GM12878 (cell line): Measurements from ENCODE around the gene TBC1D10B. TPM values are rescaled to one million over a fixed set of nuclear protein-coding genes. Genes with fewer than 3 reads are reported as not detected.

ENCODE experiments used
- ATAC-seq: fragments of 200-7000 bp; cut with Tn5 transposase; 3 replicates; pipeline ENCODE4 v1.9.1; 2020; ENCODE audit warnings: mild to moderate bottlenecking, moderate library complexity
- BruUV-seq: library from RNA; stranded (reverse); fragments of 400-500 nt; replicated peaks from 2 replicates; lab custom pipeline; 2021; lab: Mats Ljungman, UMichigan
- CTCF ChIA-PET: fragments of 300-600 bp; sonication (Branson Sonifier 250); formaldehyde crosslinking; extraction: SDS; loops from one replicate; lab custom pipeline; 2021; ENCODE audit warnings: inconsistent platforms; lab: Yijun Ruan, JAX
- POLR2A ChIA-PET: fragments of 350-600 bp; formaldehyde crosslinking; extraction: SDS; loops from one replicate; lab custom pipeline; 2021; ENCODE audit warnings: inconsistent platforms; lab: Charles Lee
- RAD21 ChIA-PET: fragments of 300-600 bp; sonication (Branson Sonifier 250); formaldehyde crosslinking; loops from one replicate; lab custom pipeline; 2023; ENCODE audit warnings: antibody characterized with exemption; ENCODE audit not compliant: unreplicated experiment; lab: Charles Lee
- SMC1A ChIA-PET: fragments of 300-600 bp; sonication (Branson Sonifier 250); formaldehyde crosslinking; loops from one replicate; lab custom pipeline; 2023; ENCODE audit not compliant: unreplicated experiment, uncharacterized antibody; lab: Charles Lee
- DNase-seq: peaks from one replicate; pipeline ENCODE4 v3.0.0-alpha.2; 2011; ENCODE audit warnings: low read depth, low spot score
- FAIRE-seq: peaks from 3 replicates; lab custom pipeline; 2011; peaks lifted over from hg19 to GRCh38; lab: Jason Lieb, UNC
- H2AFZ ChIP-seq: 2 replicates; pipeline ENCODE4 v1.6.0; 2011; ENCODE audit warnings: low read depth, low read length, control low read depth; ENCODE audit not compliant: control insufficient read depth
- H3K27ac ChIP-seq: 2 replicates; pipeline ENCODE4 v1.5.1; 2011; ENCODE audit warnings: control low read depth; ENCODE audit not compliant: control insufficient read depth, insufficient read depth
- H3K27me3 ChIP-seq, 2 experiments: replicated peaks in 1 of 2; 2 replicates each; pipeline versions ENCODE4 v1.6.0 to v1.6.1; 2011; ENCODE audit warnings: low read length in 1 of 2; ENCODE audit not compliant: control insufficient read depth in 2 of 2, insufficient read depth in 2 of 2
- H3K36me3 ChIP-seq, 2 experiments: 2 replicates each; pipeline ENCODE4 v1.5.1; 2011; ENCODE audit warnings: low read length in 1 of 2; ENCODE audit not compliant: control insufficient read depth in 2 of 2, insufficient read depth in 2 of 2
- H3K4me1 ChIP-seq: 2 replicates; pipeline ENCODE4 v1.6.1; 2011; ENCODE audit warnings: mild to moderate bottlenecking, low read length, moderate library complexity, mixed read lengths; ENCODE audit not compliant: control insufficient read depth, insufficient read depth
- H3K4me2 ChIP-seq: 2 replicates; pipeline ENCODE4 v1.6.0; 2011; ENCODE audit warnings: control low read depth; ENCODE audit not compliant: control insufficient read depth, insufficient read depth
- H3K4me3 ChIP-seq: fragments of 200-600 bp; sonication (generic); 2 replicates; pipeline ENCODE4 v1.5.1; 2016
- H3K79me2 ChIP-seq: 2 replicates; pipeline ENCODE4 v1.6.0; 2011; ENCODE audit warnings: low read length; ENCODE audit not compliant: control insufficient read depth, insufficient read depth
- H3K9ac ChIP-seq: 2 replicates; pipeline ENCODE4 v1.8.0; 2011; ENCODE audit warnings: low read length, control low read depth, mixed read lengths; ENCODE audit not compliant: control insufficient read depth, insufficient read depth
- H3K9me3 ChIP-seq: replicated peaks from 3 replicates; pipeline ENCODE4 v1.5.1; 2011; ENCODE audit warnings: mild to moderate bottlenecking, low read length; ENCODE audit not compliant: control insufficient read depth, insufficient read depth
- H4K20me1 ChIP-seq: 2 replicates; pipeline ENCODE4 v1.6.0; 2011; ENCODE audit not compliant: control insufficient read depth, insufficient read depth
- CREB1 ChIP-seq: IDR thresholded peaks from 2 replicates; pipeline ENCODE4 v1.6.1; 2012; ENCODE audit warnings: low read depth, mild to moderate bottlenecking, inconsistent platforms
- ELK1 ChIP-seq: IDR thresholded peaks from 2 replicates; pipeline ENCODE4 v1.6.1; 2012; ENCODE audit warnings: low read depth, low read length, improper control_type of control experiment
- GATAD2B ChIP-seq: fragments of 450-650 bp; conservative IDR thresholded peaks from 2 replicates; pipeline ENCODE4 v1.6.1; 2017; ENCODE audit warnings: low read depth, mild to moderate bottlenecking, moderate library complexity
- KLF5 ChIP-seq: fragments of 450-650 bp; IDR thresholded peaks from 2 replicates; pipeline ENCODE4 v1.6.1; 2014; ENCODE audit warnings: mild to moderate bottlenecking; ENCODE audit not compliant: partially characterized antibody
- POLR2A ChIP-seq: IDR thresholded peaks from 2 replicates; pipeline ENCODE4 v1.6.1; 2011; ENCODE audit warnings: low read depth, mild to moderate bottlenecking, low read length
- SIX5 ChIP-seq: IDR thresholded peaks from 2 replicates; pipeline ENCODE4 v1.6.1; 2011; ENCODE audit warnings: mild to moderate bottlenecking, low read depth, low read length, moderate library complexity; ENCODE audit not compliant: severe bottlenecking
- SRF ChIP-seq, 2 experiments: IDR thresholded peaks; 2 replicates each; pipeline ENCODE4 v1.6.1; 2011; ENCODE audit warnings: low read depth in 2 of 2, low read length in 2 of 2, mild to moderate bottlenecking in 1 of 2, moderate library complexity in 1 of 2
- USF1 ChIP-seq: IDR thresholded peaks from 2 replicates; pipeline ENCODE4 v1.6.1; 2011; ENCODE audit warnings: borderline replicate concordance, low read depth, mild to moderate bottlenecking, moderate library complexity, mixed read lengths, low read length; ENCODE audit not compliant: insufficient read depth; ENCODE audit errors: extremely low read length
- ZNF687 ChIP-seq: fragments of 450-650 bp; IDR thresholded peaks from 2 replicates; pipeline ENCODE4 v1.6.1; 2017; ENCODE audit warnings: mild to moderate bottlenecking, moderate library complexity
- WGBS: methylation state at CpG from one replicate; pipeline ENCODE4 v1.1.6; 2016; ENCODE audit warnings: low lambda C conversion rate; ENCODE audit not compliant: insufficient replicate concordance, insufficient coverage; ENCODE audit errors: missing lambda C conversion rate; 5-methylcytosine and 5-hydroxymethylcytosine counted together
- in situ Hi-C: fragments of 300-500 bp; cut with MboI; formaldehyde crosslinking; loops from 9 replicates; pipeline ENCODE4 v1.14.3; 2018; ENCODE audit warnings: mixed read lengths
- intact Hi-C: fragments of 100-400 bp; cut with micrococcal nuclease; formaldehyde crosslinking; loops from one replicate; pipeline ENCODE4 v1.14.2; 2022; ENCODE audit not compliant: unreplicated experiment
- polyA plus RNA-seq, 11 experiments: library from polyadenylated mRNA; depleted of rRNA in 4 of 11; unstranded in 6 of 11; stranded (reverse) in 5 of 11; fragments of >200 nt; fragmentation: Nextera tagmentation in 4 of 11; fragmentation: Illumina TruSeq in 1 of 11; extraction: Ambion mirVana in 4 of 11; extraction: Trizol in 1 of 11; gene quantifications; 1 replicate in 1 of 11; 2 replicates in 10 of 11; pipeline versions ENCODE4 v1.2.1 to v1.2.3, GENCODE V29; 2011 to 2016; ENCODE audit warnings: inconsistent platforms in 2 of 11, missing spikeins in 2 of 11, low read depth in 1 of 11
- total RNA-seq, 4 experiments: library from RNA; depleted of rRNA in 3 of 4; stranded (reverse); fragments of >200 nt in 3 of 4; fragmentation: Illumina TruSeq in 1 of 4; extraction: Trizol in 1 of 4; gene quantifications; 2 replicates each; pipeline versions ENCODE4 v1.2.1 to v1.2.3, GENCODE V29; 2013 to 2021

The TBC1D10B gene
- total and polyA plus RNA-seq, 10 of the 15 experiments (the other 5 are each of a cell fraction or from before 2014, with no cell fraction given), result 2.2 to 51.2 (median 11.6) TPM

- ChIA-PET CTCF (interaction anchor here (2.1 kb wide), 1 partner anchor 20 kb away, joined by 5 read pairs; no protein-coding TSS in a partner anchor), SMC1A (interaction anchor here (1.1 to 1.9 kb wide), 2 partner anchors 16 to 18 kb away, joined by 3 to 4 read pairs; no protein-coding TSS in a partner anchor), RAD21 (interaction anchor here (1.0 kb wide), 1 partner anchor 16 kb away, joined by 8 read pairs; no protein-coding TSS in a partner anchor), POLR2A (interaction anchor here (0.8 kb wide), 1 partner anchor 21 kb away, joined by 3 read pairs; no protein-coding TSS in a partner anchor)
- 67% methylated on average over 15 of the region's 15 CpGs for WGBS
- no TSS peak for BruUV-seq
- no peak overlapping the region for H3K9ac ChIP-seq
- H2AFZ ChIP-seq, result no peak overlapping the region
- no peak overlapping the region for H3K4me3 ChIP-seq
- intact Hi-C loops, result loop anchor here (10.0 kb wide), 1 partner anchor 256 kb away; the partner anchor contains the start of genes TBX6 and YPEL3
- DNase-seq, result no peak
- peaks cover 33% of the 10 kb centered on the region for H3K4me1 ChIP-seq
- peak overlapping the region; percentile 82 for H3K4me2 ChIP-seq
- no peak for FAIRE-seq
- TF ChIP-seq GATAD2B, result no peak
- TF ChIP-seq SRF (IDR thresholded peaks at IDR 0.05; ENCODE audit: low read depth in 2 of 2, low read length in 2 of 2), result peak in 1 of 2 experiments; percentile 35; a peak in 1 of 4 replicates
- TF ChIP-seq ELK1, result no peak
- no peak for TF ChIP-seq ZNF687
- TF ChIP-seq POLR2A, result no peak; the same call in 1 of the 2 replicates
- TF ChIP-seq CREB1, result no peak
- no peak for TF ChIP-seq KLF5
- TF ChIP-seq USF1, result peak; percentile 33
- no peak for TF ChIP-seq SIX5
- peaks cover 8% of the 10 kb centered on the region for H4K20me1 ChIP-seq
- in situ Hi-C loops, result no loop called here
- no peaks in the 10 kb centered on the region for H3K9me3 ChIP-seq
- ATAC-seq, result no peak
- H3K27ac ChIP-seq, result peak overlapping the region; percentile 48; the same call in 1 of the 2 replicates
- H3K79me2 ChIP-seq, result peaks cover 18% of the 10 kb centered on the region
- H3K27me3 ChIP-seq, result no peaks in the 10 kb centered on the region
- peaks cover 0 to 4% of the 10 kb centered on the region in 2 experiments for H3K36me3 ChIP-seq
Measured at GRCh38 chr16:30351001-30351441, 19.3 kb downstream of the TBC1D10B start.
